Smooth muscle cell of the brain vasculature (primary cell): ENCODE data around the gene UBC.

ENCODE experiments used
- DNase-seq: peaks from one replicate; pipeline ENCODE4 v3.0.0-alpha.2; 2012; ENCODE audit warnings: low read depth, low spot score

Gene UBC

GRCh38 chr12:124864326-124864752 lies 50.1 kb downstream of the UBC start:
- no peak for DNase-seq

DNA sequence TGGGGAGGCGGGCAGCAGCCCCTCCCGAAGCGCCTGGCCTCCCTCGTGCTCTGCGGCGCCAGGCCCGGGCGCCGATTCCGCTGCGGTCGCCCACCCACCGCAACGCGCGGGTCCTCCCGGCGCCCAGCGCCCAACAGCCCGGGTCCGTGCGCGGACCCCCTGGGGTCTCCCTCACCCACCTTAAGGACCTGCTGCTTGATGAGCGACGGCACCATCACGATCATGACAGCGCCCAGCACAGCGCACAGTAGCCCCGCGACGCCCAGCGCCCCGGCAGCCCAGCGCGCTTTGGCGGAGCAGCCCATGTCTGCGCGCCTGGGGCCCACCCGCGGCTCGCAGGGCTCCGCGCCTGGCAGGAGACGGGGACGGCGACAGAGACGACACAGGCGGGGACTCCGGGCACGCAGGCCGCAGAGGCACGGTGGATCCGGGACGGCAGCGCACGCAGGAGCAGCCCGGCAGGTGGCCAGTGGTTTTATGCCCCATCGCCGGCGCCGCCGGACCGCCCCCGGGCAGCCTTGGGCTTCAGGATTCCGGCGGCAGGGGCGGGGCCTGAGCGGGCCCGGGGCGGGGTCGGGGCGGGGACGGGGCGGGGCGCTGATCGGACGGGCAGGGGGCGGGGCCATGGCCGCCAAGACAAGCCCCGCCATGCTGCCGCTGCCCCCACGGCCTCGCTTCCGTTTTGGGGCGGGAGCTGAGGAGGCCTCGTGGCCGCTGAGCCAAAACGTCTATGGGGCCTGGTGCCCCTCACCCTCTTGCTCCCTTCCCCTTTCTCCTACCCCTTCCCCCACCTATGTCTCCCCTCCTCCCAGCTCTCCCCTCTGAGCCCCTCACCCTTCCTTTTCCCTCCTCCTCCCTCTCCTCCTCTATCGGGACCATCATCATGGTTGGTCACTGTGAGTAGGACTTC lies 50.8 kb downstream of the UBC start, which contains the start of gene SCARB1:
Gene SCARB1, minus strand, starts transcription at position 449 of the 910 bp plus-strand sequence. Its CDS starts 144 bp downstream, at position 305.
- DNase-seq = no peak

DNA sequence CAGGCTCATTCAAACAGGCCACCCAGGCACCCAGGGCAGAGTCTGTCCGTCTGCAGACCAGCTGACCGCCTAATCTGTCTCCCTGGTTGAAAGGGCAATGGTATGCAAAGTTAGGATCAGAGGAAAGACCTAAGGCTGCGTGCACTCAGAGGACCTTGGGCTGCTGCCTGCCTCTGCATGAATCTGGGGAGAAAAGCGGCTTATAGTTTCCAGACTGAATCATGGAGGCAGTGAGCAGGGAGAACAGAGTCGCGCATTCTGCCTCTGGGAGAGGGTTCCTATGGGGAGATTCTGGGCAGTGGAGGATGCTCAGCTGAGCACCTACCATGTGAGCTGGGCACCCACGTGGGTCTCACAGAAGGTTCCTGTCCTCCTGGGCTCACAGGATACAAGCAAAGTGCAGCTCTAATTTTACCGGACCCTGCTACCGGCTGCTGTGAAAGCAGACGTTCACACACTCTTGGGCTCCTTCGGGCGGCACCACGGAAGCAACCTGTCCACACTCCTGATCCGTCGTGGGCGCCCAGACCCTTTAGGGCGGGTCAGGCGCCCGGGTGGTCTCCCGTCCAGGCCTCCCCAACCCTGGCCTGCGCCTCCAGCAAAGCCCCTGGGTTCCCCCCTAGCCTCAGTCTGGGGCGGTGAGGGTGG lies 51.6 kb downstream of the UBC start:
- no peak for DNase-seq

DNA sequence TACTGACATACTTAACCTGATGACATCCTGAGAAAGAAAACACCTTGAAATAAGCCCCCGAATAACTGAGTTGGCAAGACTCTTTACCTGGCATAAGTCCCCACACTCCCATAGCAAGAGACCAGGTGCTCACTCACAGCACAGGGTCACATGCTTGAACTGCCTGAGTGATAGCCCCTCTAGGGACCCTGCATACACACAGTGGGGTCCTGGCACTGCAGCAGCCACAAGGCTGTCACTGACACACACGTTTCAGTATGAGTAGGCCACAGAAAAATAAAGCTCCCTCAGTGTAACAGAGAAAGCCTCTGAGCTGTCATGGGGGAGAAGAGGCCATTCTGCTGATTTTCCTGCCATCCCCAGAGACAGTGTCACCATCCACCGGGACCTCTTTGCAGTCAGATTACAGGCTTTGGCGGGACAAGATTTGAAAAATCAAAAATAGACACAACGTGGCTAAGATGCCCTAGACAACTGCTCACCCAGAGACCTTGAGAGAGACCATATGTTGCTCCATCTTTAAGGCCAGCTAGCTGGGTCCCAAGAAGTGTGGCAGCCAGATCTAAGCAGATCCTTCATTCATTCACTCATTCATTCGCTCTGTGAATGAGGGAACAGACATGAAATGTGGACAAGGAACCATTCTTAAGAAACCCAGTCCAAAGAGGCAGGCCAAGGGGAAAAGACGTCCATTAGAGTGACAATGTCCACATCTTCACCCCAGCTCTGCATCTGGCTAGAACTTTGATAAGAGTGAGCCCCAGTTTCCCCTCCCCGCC lies 52.4 kb downstream of the UBC start:
- DNase-seq = no peak
